B cell (primary cell): ENCODE measurements around the gene HPCA.

Source experiments
- CTCF ChIP-seq: fragments of 200-600 bp; IDR thresholded peaks from one replicate; pipeline ENCODE4 v1.8.0; 2022; ENCODE audit warnings: antibody characterized with exemption, mild to moderate bottlenecking
- EZH2 ChIP-seq: IDR thresholded peaks from 2 replicates; pipeline ENCODE4 v1.6.1; 2012; ENCODE audit warnings: borderline replicate concordance, low read depth, mild to moderate bottlenecking, moderate library complexity, low read length; ENCODE audit not compliant: insufficient read depth, poor library complexity, severe bottlenecking

GRCh38 chr1:32848354-32849063 lies 37.8 kb upstream of the HPCA start:
- TF ChIP-seq CTCF (no peak), EZH2 (no peak)
